Fibroblast of the aortic adventitia (primary cell): ENCODE measurements around the gene FLNC. TPM values are rescaled to one million over a fixed set of nuclear protein-coding genes. Genes with fewer than 3 reads are reported as not detected.

Source experiments
- DNase-seq: peaks from one replicate; pipeline ENCODE4 v3.0.0-alpha.2; 2010; ENCODE audit warnings: low read depth
- H3K4me3 ChIP-seq: 2 replicates; pipeline ENCODE4 v1.5.1; 2011; ENCODE audit warnings: low read depth, mild to moderate bottlenecking, control low read depth, low read length, moderate library complexity
- CTCF ChIP-seq: IDR thresholded peaks from 2 replicates; pipeline ENCODE4 v1.5.1; 2011; ENCODE audit warnings: mild to moderate bottlenecking, low read length, control low read depth, inconsistent platforms; ENCODE audit not compliant: insufficient read depth
- total RNA-seq: library from RNA; depleted of rRNA; stranded (reverse); fragments of >200 nt; gene quantifications from 2 replicates; pipeline ENCODE4 v1.2.3, GENCODE V29; 2012; ENCODE audit warnings: low replicate concordance

Gene FLNC
- total RNA-seq, 1 donor: 193 TPM

DNA sequence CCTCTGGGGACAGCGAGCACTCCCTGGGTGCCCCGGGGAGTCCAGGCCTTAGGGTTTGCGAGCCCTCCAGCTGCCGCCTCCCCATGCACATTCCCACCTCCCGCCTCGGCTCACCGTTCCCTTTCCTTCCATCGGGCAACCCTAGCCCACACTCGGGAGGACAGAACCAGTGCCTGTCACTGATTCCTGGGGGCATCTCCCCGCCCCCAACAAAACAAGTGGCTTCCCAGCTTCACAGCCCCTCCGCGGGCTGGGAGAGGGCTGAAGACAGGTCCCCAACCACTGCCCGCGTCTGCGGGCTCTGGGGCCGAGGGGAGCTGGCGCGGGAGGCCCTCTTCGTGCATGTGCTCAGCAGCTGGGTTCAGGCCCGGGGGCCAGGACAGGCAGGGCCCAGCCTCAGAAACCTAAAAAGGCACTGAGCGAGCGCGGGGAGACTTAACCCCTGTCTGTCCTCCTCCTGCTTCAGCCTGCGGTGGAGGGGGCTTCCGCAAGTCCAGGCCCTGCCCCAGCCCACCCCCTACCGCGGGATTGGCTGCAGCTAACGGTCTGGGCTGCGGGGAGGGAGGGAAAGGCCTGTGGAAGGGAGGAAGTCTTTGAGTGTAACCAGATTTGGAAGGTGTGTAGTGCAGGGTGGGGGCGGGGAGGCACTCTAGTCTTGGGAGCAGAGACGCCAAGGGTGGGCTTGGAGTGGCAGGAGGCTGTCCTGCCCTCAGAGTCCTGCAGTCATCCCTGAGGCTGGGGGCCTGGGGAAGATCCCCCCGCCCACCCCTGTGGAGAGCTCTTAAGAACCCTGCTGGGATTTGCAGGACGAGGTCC is 1.2 kb downstream of the FLNC start:
- peak overlapping the region; percentile 90 for H3K4me3 ChIP-seq
- TF ChIP-seq CTCF: no peak
- DNase-seq: peak; percentile 69

GRCh38 chr7:128831994-128832879 is 2.0 kb downstream of the FLNC start:
- DNase-seq: peak; percentile 43
- TF ChIP-seq CTCF: no peak
- peak overlapping the region; percentile 90 for H3K4me3 ChIP-seq

DNA sequence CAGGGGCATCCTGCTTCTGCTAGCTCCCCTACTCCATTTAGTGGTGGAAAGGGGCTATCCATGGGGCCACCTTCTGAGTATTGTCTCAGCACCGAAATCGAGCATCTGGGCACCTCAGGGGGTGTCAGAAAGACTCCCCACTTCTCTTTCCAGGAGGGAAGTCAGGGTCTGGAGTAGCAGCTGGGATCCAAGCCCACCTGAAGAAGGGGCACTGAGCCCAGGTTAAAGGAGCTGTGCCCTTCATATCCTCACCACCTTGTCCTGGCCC is 2.6 kb downstream of the FLNC start:
- no peak for TF ChIP-seq CTCF
- peak overlapping the region; percentile 90 for H3K4me3 ChIP-seq

DNA sequence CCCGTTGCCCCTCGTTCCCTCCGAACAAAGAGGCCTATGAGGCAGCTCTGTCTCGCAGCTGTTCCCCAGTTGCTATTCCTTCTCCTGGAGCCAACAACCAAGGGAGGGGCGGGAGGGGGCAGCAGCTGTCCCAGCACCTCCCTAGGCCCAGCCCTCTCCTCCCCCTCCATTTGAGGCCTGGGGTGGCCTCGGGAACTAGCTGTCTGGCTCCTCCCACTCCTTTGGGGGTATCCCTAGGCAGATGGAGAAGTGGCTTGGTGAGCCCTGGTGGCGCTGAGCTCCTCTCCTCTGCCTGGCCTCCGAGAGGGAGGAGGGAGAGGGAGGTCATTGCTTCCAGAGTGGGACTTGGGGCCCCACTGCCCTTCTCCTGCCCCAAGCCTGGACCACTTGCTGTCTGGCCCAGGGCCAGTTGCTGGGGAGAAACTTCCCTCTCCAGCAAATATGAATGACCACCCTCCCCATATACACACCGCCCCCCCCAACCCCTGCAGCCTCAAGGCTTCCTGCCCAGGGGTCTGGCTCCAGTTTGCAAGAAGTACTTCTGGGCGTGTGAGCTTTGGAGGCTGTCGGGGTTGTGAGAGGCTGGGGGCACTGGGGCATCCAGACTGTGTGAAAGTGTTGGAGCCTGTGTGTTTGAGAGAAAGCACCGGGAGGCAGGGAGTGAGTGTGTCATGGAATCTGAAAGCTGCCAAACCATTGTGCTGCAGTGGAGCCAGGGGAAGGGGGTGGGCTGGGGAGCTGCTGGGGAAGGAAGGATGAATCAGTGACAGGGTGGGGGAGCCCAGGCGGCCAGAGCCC is 3.1 kb downstream of the FLNC start:
- peak; percentile 95 for DNase-seq
- TF ChIP-seq CTCF: no peak
- H3K4me3 ChIP-seq: peak overlapping the region; percentile 90

More for the DNA sequence above, 2.6 kb downstream of the FLNC start:
- DNase-seq: no peak

- no peak for TF ChIP-seq CTCF
- peak; percentile 70 for DNase-seq
- peak overlapping the region; percentile 90 for H3K4me3 ChIP-seq
Measured at GRCh38 chr7:128833946-128834325, 3.7 kb downstream of the FLNC start.

GRCh38 chr7:128835231-128835751 is 5.1 kb downstream of the FLNC start:
- no peak overlapping the region for H3K4me3 ChIP-seq
- TF ChIP-seq CTCF: no peak
- DNase-seq: no peak
